Measurements from ENCODE around the gene TAL2. TPM values are rescaled to one million over a fixed set of nuclear protein-coding genes. Genes with fewer than 3 reads are reported as not detected.

Gene TAL2
- total RNA-seq, 1 experiment from 2014 or later = 0.50 TPM

GRCh38 chr9:105658351-105658750 lies 3.9 kb upstream of the TAL2 start:
- peaks cover 15% of the 10 kb centered on the region; the same call in 1 of the 2 replicates for H3K27me3 ChIP-seq (ENCODE audit: insufficient read depth, low read length)
- H3K4me3 Mint-ChIP-seq = no peak overlapping the region

More at GRCh38 chr9:105658351-105658750, 3.9 kb upstream of the TAL2 start:
- Mint-ChIP-seq H3K9me3 (no peaks in the 10 kb centered on the region; a peak in 1 of 5 replicates), H3K4me1 (peaks cover 31% of the 10 kb centered on the region in 2 experiments), H3K27me3 (ENCODE audit: low read depth) (peaks cover 72% of the 10 kb centered on the region), H3K36me3 (ENCODE audit: insufficient read depth in 1 of 3, low read depth in 3 of 3) (no peaks in the 10 kb centered on the region), H3K27ac (no peak overlapping the region)
- Histone ChIP-seq H3K79me2 (ENCODE audit: insufficient read depth, low read length) (no peaks in the 10 kb centered on the region), H3K23ac (ENCODE audit: insufficient read length, low read depth, low read length) (no peak overlapping the region), H2BK15ac (ENCODE audit: low read depth, low read length) (no peak overlapping the region), H3K4me1 (ENCODE audit: insufficient read depth, low read length) (no peaks in the 10 kb centered on the region; the same call in 1 of the 2 replicates), H4K20me1 (ENCODE audit: control insufficient read depth, insufficient read depth, insufficient read length) (no peaks in the 10 kb centered on the region), H3K9me3 (ENCODE audit: control insufficient read depth, low read depth, low read length) (no peaks in the 10 kb centered on the region), H2AFZ (ENCODE audit: low read length) (no peak overlapping the region), H3K4ac (ENCODE audit: low read depth, low read length) (no peak overlapping the region), H3K14ac (ENCODE audit: insufficient read depth, low read length) (no peak overlapping the region), H3K18ac (ENCODE audit: insufficient read length, low read depth, low read length) (no peak overlapping the region), H3K27ac (ENCODE audit: insufficient read length, low read depth, low read length) (no peak overlapping the region), H4K91ac (ENCODE audit: insufficient read length, low read depth, low read length) (no peak overlapping the region), H3K9ac (ENCODE audit: extremely low read depth, insufficient read length, low read length) (no peak overlapping the region), H2BK12ac (ENCODE audit: insufficient read length, low read depth, low read length) (no peak overlapping the region), H2AK5ac (ENCODE audit: insufficient read length, low read length) (no peak overlapping the region), H3K23me2 (ENCODE audit: insufficient read length, low read depth, low read length, poor library complexity, severe bottlenecking) (peaks cover 11% of the 10 kb centered on the region), H4K5ac (ENCODE audit: insufficient read length, low read depth, low read length) (no peak overlapping the region), H3K56ac (ENCODE audit: insufficient read length, low read depth, low read length) (no peak overlapping the region), H3T11ph (ENCODE audit: low read length) (no peak overlapping the region), H2BK5ac (ENCODE audit: insufficient read length, low read length) (no peak overlapping the region), H3K79me1 (ENCODE audit: insufficient read depth, low read depth, low read length, poor library complexity, severe bottlenecking) (no peaks in the 10 kb centered on the region), H2BK120ac (ENCODE audit: low read depth, low read length, poor library complexity, severe bottlenecking) (no peak overlapping the region), H2BK20ac (ENCODE audit: low read depth, low read length, poor library complexity, severe bottlenecking) (no peak overlapping the region), H3K4me2 (ENCODE audit: insufficient read depth, insufficient read length, low read length) (no peak overlapping the region), H4K8ac (replicated peaks; ENCODE audit: insufficient read length, low read depth, low read length) (no peak overlapping the region)
- TF ChIP-seq CTCF (conservative IDR thresholded peaks at IDR 0.05) = no peak
- WGBS (ENCODE audit: extremely low coverage, insufficient read length, low lambda C conversion rate) = no CpG with 5 or more reads among the region's 2 CpGs
- DNase-seq = no peak

Measured in H9 (cell line).